GM18873 (cell line): ENCODE measurements around the gene SNCB.

Experiments used
- ATAC-seq: cut with Tn5 transposase; IDR thresholded peaks from one replicate; pipeline ENCODE4 v1.9.1; 2021; ENCODE audit warnings: mild to moderate bottlenecking, moderate library complexity, moderate number of reproducible peaks; ENCODE audit not compliant: unreplicated experiment, low FRiP score

SNCB gene

DNA sequence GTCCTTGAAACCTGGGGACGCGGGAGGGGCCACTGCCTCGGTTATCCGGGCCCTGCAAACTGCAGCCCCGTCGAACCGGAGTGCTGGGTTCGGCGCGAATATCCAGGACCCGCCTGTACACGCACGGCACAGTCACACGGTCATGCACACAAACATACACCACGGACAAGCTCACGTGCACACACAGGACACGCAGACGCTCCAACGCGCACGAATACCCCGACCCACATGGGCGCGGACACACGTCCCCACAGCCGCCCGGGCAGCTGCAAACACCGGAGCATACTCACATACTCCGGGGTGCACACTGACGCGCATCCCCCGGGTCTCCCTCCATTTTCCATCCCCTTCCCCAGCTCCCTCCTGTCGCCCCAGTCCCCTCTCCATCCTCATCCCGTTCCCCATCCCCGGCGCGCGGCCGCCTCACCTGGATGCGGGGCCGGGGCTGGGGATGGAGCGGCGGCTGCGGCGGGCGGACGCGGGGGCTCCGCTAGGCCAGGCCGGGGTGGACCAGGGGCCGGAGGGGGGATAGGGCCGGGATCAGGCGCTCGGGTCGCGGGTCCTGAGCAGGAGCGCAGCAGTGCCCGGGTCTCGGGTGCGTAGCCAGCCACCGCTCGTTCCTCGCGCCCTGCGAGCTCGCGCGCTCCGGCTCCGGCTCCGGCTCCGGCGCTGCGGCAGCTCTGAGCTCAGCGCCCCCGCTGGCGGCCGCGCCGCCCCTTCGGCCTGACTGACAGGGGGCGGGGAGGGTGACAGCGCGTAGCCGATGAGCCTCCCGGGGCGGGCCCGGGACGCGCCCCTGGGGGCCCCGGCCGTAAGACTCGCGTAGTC is at the start of gene SNCB, which contains the start of gene EIF4E1B:
SNCB (minus strand) TSS at position 682 of the 828 bp plus-strand sequence. CDS start 880 bp downstream, outside the sequence.
EIF4E1B (plus strand) TSS at position 823 of the 828 bp plus-strand sequence. CDS start 12,113 bp downstream, outside the sequence.
- ATAC-seq = no peak

DNA sequence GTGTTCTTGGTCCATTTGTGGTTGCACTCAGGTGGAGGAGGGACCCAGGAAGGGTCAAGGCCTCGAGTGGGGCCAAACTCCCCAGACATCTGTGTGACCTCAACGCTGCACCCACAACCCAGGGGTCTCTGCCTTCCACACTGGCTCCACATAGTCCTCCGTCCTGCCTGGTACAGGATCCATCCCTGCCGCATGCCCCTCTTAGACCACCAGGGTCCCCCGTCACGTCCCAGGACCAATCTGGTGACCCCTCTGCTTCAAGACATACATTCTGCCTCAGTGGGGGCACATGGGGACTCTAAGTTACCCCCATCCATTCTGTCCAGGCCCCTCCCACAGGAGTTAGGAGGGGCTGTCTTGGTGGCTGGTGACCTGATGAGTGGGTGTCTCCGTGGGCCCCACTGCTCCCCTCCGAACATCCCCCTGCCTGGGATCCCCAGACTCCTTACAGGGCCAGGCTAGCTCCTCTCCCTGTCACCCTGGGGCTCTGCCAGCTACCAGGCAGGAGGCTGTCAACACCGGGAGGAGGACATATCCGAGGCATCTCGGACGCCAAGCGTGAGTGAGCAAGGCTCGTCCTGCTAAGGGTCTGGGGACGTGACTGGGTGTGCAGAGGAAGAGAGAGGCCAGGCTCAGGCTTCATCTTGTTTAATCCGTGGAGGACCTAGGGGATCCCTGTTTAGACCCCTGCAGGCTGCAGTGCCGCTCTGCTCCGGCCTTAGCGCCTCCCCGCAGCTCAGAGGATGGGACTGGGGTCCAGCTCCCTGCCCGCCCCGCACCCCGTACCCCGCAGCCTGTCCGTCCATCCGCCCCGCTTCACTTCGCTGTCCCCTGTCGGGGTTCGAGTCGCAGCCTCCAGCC is 49.3 kb upstream of the SNCB start:
- ATAC-seq = no peak

DNA sequence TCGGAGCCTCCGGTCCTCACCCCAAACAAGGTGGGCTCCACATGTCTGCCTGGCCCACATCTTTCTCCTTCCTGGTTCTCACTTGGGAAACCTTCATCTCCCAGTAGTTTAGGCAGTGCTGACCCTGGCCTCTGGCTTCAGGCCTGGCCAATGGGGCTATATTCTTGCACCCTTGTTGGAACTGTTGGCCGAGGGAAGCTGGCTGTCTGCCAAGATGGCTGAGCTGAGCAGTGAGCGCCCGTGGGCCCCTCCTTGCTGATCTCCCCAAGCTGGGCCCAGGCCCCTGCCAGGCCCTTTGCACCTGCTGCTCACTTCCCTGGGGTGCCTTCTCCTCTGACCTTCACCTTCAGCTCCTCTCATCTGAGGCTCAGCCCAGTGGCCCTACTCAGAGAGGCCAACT is 48.2 kb upstream of the SNCB start:
- ATAC-seq = no peak

DNA sequence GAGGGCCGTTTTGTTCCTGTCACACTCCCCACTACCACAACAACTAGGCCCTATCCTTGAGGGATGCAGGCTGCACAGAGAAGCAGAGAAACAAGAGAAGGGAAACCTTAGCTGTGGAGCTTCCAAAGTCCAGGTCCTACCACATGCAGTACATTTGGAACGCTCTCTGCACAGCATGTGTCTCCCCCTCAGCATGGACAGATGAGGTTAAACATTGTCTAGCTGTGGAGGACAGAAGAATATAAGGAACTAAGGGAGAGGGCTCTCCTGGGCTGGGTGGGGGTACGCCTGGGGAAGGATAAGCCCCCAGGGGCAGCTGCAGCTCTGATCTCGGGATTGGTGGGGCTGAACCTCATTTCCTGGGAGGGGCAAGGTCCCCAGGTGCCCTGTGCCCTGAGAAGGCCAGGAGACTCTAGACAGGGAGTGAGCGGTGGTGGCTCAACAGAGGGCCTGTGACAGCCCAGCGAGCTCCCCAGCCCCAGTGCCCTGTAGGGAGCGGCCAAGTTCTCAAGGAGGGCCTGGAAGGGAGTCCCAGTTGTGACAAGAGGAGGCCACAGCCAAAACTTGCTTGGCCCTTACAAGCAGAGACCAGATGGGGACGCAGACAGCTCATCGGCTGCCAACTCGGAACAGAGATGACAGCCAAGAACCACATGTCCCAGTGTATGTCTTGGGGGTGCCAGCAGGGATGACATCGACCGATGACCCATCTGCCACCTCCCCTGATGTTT is 47.0 kb upstream of the SNCB start:
- ATAC-seq = no peak

DNA sequence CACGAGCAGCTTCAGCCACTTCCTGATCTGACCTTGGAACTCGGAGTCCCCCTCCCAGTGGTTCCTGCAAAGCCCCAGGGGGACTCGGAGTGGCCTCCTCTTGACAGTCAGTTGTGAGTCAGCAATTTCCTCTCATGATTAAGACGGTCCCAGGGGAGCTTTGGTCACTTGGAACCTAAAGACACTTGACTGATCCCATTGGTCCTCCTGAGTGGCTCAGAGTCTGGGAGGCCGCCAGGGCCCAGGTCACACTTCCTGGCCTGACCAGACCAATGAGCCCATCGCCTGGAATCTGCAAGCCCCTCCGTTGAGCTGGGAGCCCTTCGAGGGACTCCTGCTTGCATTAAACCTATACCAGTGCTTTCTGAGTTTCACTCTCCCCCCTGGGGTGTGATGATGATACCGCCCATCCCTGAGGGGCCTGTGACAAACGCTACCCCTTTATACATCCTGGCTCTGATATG is 46.1 kb upstream of the SNCB start:
- peak; percentile 64 for ATAC-seq

DNA sequence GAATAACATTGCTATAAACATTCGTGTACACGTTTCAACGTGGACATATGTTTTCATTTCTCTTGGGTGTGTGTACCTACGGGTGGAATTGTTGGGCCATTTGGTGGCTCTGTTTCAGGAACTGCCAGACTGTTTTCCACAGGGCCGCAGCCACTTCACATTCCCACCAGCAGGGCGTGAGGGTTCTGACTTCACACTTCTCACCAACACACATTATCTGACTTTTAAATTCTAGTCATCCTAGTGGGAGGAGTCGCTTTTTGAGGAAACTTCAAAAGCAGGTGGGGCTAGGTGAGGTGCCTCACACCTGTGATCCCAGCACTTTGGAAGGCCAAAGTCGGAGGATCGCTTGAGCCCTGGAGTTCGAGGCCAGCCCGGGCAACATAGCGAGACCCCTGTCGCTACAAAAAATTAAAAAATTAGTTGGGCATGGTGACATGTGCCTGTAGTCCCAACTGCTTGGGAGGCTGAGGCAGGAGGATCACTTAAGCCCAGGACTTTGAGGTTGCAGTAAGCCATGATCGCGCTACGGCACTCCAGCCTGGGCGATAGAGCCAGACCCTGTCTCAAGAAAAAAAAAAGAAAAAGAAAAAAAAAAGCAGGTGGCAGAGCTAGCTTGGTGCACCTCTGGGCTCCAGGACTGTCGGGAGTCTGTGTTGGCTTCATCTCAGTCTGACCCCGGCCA is 45.5 kb upstream of the SNCB start:
- ATAC-seq = no peak

DNA sequence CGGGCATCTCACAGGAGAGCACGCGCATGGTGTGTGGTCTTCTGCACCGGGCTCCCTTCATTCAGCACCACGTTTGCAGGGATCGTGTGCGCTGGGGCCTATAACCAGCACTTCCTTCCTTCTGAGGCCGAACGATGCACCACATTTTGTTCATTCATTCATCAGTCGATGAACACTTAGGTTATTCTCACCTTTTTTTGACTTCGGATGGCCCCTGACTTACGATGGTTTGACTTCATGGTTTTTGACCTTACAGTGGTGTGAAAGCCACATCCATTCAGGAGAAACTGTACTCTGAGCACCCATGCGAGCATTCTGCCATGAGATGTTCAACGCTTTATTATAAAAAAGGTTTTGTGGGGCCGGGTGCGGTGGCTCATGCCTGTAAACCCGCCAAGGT is 44.5 kb upstream of the SNCB start:
- no peak for ATAC-seq

DNA sequence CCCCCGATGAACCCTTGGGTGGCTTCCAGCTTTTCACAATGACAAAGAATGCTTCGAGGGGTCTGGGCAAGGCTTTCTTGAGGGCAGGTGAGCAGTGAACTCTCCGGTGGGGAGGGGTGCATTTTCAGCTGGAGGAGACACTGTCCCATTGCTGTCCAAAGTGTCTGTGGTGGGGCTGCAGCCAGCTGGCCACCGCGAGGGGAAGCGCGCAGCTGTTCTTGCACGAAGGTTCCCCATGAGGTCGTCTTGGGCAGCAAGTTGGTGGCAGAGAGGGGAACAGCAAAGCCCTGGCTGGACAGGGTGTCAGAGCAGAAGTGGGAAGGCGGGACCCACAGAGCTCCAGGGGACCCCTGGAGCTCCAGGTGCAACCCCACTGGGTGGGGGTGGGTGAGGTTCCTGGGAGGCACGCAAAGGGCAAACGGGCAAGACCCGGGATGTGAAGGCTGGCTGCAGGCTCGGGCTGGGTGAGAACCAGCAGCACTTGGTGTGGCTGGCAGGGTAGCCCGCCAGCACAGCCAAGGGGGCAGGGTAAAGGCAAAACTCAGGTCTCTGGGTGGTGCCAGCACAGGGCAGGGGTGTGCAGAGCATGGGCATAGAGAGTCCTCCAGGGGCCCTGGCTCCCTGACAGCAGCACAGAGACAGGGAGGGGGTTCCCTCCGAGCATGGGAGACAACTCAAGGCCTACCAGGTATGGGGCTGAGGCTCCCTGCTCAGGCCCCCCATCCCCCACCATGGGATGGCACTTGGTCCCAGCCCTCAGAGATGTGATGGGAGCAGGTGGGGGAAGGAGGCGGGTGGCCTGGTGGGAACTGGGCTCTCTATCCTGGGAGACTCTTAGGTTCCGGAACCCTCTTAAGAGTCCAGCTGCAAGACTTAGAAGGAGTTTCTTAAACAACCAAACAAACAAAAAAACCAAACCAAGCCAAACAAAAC is 43.6 kb upstream of the SNCB start:
- no peak for ATAC-seq

DNA sequence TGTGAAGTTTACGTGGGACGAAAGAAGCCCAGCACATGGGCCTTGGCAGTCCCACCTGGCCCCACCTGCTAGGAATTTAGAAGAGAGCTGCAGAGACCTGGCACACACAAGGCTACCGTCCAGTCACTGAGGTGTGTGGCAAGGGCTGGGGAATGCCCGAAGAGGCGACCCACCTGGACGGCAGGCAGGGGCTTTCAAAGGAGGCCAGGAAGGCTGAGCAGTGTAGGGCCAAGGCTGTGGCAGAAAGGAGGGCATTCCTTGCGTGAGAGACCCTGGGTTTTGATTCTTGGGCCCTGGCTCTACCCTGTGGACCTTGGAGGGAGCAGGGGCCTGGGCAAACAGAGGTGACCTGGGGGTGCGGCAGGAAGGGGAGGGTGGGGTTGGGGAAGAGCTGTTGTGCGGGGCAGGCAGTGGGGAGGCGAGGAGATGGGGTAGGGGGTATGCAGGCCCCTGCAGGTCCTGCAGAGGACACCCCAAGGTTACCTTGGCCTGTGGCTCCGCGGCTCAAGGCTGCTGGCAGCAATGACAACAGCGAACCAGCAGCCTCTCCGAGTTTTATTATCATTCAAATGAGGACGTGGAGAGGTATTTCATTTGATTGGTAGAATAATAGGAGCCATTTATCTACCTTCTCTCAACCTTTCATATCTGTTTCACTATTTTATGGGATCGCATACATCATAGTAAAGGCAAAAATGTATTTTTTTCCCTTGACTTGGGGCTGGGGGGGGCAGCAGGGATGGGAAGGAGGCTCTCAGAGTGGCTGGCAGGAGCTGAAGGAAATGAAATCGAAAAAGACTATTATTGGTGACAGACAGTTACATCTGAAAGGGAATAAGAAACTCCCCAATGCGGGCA is 41.8 kb upstream of the SNCB start:
- no peak for ATAC-seq

DNA sequence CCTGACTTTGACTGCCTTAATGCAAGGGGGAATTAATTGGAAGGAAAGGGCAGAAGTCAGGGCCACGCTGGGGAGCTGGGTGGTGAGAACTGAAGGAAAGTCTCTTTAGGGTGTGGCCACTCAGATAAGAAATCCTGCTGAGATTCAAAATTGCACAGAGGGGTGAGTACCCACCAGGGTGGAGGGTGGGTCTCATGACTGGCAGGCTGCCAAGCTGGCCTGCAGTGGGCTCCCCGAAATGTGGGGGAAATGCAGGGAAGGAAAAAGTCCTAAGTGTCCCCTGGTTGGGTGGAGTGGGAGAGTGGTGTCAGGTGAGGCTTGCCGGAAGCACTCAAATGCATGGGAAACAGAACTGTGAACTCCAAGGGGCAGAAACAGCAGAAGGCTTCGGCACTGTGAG is 41.1 kb upstream of the SNCB start:
- ATAC-seq = no peak

DNA sequence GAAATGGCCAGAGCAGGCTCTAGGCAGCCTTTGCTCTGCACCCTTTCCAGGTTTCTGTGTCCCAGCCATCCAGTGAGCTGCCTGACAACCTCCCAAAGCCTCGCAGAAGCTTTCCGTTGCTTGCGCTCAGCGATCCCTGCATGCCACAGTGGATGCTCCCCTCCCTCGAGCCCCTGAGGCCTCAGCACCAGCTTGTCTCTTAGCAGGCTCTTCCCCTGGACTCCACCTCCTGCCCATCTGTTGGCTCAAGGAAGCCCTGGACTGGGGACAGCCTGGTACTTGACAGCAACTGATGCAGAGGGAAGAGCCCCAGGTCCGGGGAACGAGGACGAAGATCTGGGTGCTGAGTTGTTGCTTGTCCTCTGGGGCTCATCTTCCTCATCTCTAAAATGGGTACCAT is 40.1 kb upstream of the SNCB start:
- ATAC-seq = no peak

DNA sequence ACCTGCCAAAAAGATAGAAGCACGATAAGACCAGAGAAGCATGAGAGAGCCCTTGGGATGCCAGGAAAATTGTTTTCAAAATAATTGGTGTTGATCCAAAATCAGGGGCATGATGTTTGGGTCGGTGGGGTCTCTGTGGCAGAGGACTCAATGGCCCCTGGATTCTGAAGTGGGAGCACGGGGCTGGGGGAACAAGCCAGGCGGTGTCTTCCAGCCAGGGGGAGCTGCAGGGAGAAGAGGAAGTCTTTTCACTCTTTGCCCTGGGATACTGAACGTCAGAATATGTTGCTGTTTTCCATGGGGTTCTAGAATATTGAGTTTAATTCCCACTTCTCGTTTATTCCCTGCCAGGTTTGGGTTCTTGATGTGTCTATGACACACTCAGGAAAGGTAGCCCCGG is 37.3 kb upstream of the SNCB start:
- ATAC-seq = no peak

DNA sequence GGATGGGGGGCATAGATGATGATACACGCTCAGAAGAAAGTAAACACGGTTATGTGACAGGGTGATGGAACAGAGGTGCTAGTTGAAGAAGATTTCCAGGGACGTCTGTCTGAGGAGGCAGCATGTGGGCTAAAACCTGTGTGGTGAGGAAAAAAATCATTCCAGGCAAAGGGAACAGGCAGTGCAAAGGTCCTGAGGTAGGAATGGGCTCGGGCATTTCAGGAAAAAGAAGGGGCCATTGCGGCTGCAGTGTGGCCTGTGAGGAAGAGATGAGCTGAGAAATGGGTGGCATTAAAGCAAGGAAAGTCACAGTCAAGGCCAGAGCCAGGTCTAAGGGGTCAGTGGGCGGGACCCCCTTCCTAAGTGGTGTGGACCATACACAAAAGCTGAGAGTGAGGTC is 35.2 kb upstream of the SNCB start:
- ATAC-seq = no peak

DNA sequence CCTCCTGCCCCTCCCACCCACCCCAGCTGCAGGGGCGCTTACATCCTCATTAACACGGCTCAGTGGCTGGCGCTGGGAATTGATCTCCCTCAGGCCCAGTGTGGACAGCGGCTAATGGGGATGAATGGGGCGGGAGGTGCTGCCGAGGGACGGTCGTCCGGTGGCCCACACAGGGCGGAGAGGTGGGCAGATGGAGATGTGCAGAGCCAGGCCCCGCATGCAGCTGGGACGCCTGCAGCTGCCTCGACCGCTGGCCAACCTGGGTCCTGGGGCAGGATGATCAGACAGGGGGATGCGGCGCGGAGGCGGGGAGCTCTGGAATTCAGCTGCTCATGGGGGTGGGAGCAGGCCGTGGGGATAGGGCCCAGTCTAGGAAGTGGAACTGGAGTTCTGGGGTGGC is 34.6 kb upstream of the SNCB start:
- ATAC-seq = no peak

DNA sequence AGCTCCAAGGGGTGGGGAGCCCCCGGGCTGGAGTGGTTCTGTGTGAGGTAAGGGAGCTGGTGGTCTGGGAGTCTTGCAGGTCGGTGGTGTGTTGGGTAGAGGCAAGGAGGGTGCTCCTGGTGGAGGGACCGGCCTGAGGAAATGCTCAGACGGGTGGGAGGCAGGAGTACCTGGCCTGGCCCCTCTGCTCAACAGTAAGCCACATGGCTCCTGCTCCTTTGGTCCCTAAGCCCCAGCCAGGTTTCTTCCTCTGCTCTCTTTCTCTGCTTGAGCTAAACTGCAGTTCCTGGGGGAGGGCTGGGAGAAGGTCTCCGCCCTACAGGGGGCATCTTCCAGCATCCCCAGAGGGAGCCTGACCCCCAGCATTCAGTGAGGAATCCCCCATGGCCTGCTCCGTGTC is 34.1 kb upstream of the SNCB start:
- no peak for ATAC-seq

DNA sequence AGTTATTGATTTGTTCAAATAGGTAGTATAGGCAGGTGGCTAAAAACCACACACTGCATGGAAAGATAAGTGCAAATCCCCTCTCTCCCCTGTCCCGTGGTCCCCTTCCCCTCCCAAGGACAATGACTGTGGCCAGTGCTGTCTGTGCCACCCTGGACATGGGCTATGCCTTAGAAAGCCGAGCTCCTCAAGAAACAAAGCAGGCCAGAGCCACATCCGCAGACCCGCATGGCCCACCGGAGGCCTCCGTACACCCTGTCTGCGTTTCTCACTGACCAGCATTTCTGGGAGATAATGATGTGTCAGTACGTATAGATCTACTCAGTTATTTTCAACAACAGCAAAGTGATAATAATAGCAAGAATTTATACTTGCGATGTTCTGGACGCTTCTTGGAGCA is 33.2 kb upstream of the SNCB start:
- no peak for ATAC-seq

DNA sequence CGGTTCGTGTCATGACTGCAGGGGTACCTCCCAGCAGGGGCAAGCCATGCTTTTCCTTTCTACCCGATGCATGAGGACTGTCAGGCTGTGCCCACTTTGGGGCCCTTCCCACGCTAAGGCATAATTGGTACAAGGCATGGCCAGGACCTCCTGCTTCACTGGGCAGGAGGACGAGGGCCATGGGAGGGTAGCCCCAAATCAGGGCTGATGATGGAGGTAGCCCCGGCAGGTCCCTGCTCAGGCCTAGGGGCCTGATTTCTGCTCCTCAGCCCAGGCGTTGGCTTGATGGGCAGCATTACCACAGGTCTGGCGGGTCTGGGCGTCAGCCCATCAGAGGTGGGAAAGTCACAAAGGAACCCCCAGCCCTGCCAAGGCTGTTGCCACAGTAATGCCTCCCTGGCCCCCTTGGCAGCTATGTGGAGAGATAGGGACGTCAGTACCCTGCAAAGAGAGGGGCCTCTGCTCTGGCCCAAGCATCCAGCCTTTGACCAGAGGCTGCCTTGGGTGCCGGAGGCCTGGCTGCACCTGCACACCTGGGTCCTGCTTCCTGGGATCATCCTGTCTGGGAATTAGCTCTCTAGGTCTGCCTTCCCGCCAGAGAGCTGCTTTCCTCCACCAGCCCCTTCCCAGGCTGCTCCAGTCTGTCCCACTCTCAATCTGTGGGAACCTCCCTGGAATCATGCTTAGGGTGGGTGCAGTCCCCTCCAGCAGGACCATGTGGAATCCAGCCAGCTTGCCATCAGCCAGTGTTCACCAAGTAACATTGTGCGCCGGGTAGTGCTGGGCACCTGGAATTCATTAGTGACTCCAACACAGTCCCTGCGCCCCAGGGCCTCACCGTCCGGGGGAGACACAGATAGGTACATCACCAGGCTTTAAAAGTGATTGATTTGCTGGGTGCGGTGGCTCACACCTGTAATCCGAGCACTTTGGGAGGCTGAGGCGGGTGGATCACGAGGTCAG is 32.3 kb upstream of the SNCB start:
- ATAC-seq = no peak
